ENCODE data around the gene DPY19L3. TPM values are rescaled to one million over a fixed set of nuclear protein-coding genes. Genes with fewer than 3 reads are reported as not detected.
"Not testable (repeated sequence)": the region's sequence is repeated elsewhere in the genome, so short reads cannot be mapped to it uniquely, and the experiment has no call there.

Gene DPY19L3
- polyA plus RNA-seq, 6 donors from 2014 or later, result 4.4 to 9.8 (median 7.1) TPM

DNA sequence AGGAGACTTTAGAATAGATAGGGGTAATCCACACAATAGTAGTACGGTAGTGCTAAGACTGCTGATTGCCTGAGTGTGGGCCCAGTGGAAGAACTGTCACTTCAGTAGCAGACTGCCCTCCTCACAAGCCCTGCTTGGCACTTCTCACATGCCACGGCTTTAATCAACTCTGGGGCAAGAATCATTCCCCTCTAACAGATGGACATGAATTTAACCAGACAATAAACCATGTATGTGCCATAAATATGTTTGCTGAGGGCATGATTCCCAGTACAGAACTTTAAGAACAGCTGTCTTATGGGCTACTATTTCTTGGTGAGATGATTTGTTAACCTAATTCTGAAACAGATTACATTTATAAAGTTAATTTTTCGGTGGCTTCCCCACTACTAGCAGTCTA lies 22.0 kb downstream of the DPY19L3 start:
- Mint-ChIP-seq H3K9me3 (no peaks in the 10 kb centered on the region), H3K36me3 (peaks cover 8 to 15% of the 10 kb centered on the region in 2 donors), H3K27ac (no peak overlapping the region), H3K4me1 (peaks cover under 1 to 4% (median 4%) of the 10 kb centered on the region in 3 donors), H3K27me3 (no peaks in the 10 kb centered on the region), H3K4me3 (no peak overlapping the region)
- DNase-seq, result no peak
- ATAC-seq (ENCODE audit: low read depth in 2 of 2), result no peak

DNA sequence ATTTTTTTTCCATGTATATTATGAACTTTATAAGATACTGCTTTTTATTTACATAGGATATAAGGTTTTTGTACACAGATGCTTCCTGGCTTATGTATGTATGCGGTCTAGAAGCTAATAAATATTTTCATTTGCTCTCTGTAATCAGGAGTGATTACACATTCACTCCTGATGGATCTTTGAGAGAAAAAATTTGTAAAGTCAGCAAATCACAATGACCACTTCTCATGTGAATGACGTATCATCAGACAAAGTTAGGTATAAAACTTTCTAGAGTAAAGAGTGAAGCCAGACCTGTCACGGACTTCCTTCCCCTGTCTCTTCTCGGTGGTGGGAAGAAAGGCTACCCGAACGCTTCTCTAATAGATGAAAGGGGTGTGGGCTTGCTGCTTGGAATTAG lies 31.1 kb downstream of the DPY19L3 start:
- ATAC-seq (ENCODE audit: low read depth in 2 of 2) (no peak), DNase-seq (no peak)
- Mint-ChIP-seq H3K9me3 (no peaks in the 10 kb centered on the region), H3K4me1 (peaks cover 0 to 3% (median 0%) of the 10 kb centered on the region in 3 donors), H3K4me3 (no peak overlapping the region), H3K27me3 (no peaks in the 10 kb centered on the region), H3K36me3 (peaks cover 13 to 15% of the 10 kb centered on the region in 2 donors), H3K27ac (no peak overlapping the region)

DNA sequence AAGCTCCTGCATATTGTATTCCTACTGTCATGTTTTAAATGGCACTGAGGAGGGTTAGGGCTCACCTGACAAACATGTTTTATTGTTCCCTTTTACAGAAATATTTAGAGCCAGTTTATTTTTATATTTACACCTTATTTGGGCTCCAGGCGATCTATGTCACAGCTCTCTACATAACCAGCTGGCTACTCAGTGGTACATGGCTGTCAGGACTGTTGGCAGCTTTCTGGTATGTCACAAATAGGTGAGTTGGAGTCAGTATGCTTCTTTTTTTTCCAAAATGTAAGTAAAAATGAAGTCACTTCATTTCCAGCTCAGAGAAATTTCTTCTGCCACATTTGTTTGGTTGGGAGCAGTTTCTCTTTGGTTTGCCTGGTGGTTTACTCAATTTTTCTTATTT lies 31.5 kb downstream of the DPY19L3 start:
- ATAC-seq (ENCODE audit: low read depth in 2 of 2), result no peak
- DNase-seq, result no peak
- Mint-ChIP-seq H3K4me3 (no peak overlapping the region), H3K36me3 (peaks cover 13 to 15% of the 10 kb centered on the region in 2 donors), H3K27me3 (no peaks in the 10 kb centered on the region), H3K9me3 (no peaks in the 10 kb centered on the region), H3K27ac (no peak overlapping the region), H3K4me1 (peaks cover 0 to 3% (median 0%) of the 10 kb centered on the region in 3 donors)

DNA sequence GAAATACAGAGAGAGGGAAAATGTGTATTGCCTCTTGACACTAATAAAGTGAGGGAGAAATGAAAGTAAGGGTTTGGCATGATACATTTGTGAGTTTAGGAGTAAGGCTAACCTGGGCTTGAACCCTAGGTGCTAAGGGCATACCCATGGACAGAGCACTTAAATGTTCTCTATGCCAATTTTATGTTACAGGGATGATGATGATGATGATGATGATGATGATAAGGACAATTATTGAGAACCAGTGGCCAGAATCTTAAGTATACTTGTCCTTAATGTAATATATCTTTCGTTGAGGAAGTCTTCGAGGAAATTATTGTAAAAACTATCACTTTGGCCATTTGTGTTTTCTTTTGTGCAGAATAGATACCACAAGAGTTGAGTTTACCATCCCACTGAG lies 33.2 kb downstream of the DPY19L3 start:
- Mint-ChIP-seq H3K4me3 (no peak overlapping the region), H3K36me3 (peaks cover 13 to 15% of the 10 kb centered on the region in 2 donors), H3K27ac (no peak overlapping the region), H3K27me3 (no peaks in the 10 kb centered on the region), H3K4me1 (peaks cover 0 to 3% (median 0%) of the 10 kb centered on the region in 3 donors), H3K9me3 (no peaks in the 10 kb centered on the region)
- ATAC-seq (ENCODE audit: low read depth in 2 of 2) (no peak), DNase-seq (no peak)

DNA sequence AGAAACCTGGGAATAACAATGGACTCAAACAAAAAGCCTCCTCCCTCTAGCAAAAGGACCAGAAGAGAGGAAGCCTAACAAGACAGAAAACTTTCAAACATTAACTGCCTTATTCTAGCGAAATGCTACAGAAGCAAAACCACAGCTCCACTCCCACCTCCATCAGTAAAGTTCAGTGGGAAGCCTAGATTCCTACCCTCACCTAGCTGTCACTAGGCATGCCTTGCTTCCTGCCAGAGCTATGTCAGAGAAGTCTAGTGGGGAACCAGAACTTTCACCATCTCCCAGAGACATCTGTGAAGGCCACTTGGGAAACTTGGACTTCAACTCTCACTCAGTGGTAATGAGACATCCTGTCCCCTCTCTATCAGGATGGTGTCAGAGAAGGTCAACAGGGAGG lies 37.1 kb downstream of the DPY19L3 start:
- Mint-ChIP-seq H3K9me3 (no peaks in the 10 kb centered on the region), H3K36me3 (peaks cover 0 to 15% of the 10 kb centered on the region in 2 donors), H3K27me3 (no peaks in the 10 kb centered on the region), H3K4me3 (no peak overlapping the region), H3K27ac (no peak overlapping the region), H3K4me1 (no peaks in the 10 kb centered on the region)
- ATAC-seq (ENCODE audit: low read depth in 2 of 2) (no peak), DNase-seq (no peak)

DNA sequence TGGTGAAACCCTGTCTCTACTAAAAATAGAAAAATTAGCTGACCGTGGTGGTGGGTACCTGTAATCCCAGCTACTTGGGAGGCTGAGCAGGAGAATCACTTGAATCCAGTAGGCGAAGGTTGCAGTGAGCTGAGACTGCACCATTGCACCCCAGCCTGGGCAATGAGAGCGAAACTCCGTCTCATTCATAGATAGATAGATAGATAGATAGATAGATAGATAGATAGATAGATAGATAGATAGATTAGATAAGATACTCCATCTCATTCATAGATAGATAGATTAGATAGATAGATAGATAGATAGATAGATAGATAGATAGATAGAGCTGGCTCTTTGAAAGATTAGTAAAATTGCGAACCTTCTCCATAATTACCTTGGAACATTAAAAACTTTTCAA lies 42.0 kb downstream of the DPY19L3 start:
- not testable (repeated sequence) for H3K27ac Mint-ChIP-seq; H3K4me3 Mint-ChIP-seq; DNase-seq; ATAC-seq (ENCODE audit: low read depth in 2 of 2); H3K9me3 Mint-ChIP-seq; H3K27me3 Mint-ChIP-seq; H3K4me1 Mint-ChIP-seq; H3K36me3 Mint-ChIP-seq

DNA sequence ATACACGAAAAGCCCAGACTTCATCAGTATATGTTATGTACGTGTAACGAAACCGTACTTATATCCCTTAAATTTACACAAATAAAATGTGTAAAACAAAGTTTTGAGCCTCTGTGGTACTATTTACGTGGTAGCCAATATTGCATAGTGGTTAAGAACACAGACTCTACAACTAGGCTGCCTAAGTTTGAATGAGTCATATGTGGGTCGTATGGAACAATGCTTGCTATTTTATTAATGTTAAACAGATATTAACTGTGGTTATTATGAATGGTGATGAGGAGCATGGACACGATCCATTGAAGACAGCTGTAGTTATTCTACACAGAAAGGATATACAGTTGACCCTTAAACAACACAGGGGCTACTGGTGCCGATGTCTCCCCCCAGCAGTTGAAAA lies 42.5 kb downstream of the DPY19L3 start:
- Mint-ChIP-seq H3K27me3 (no peaks in the 10 kb centered on the region), H3K4me1 (no peaks in the 10 kb centered on the region), H3K4me3 (no peak overlapping the region), H3K9me3 (peaks cover 0 to 2% (median 0%) of the 10 kb centered on the region in 7 donors), H3K36me3 (peaks cover 0 to 8% of the 10 kb centered on the region in 2 donors), H3K27ac (no peak overlapping the region)
- ATAC-seq (ENCODE audit: low read depth in 2 of 2), result no peak
- DNase-seq, result no peak

DNA sequence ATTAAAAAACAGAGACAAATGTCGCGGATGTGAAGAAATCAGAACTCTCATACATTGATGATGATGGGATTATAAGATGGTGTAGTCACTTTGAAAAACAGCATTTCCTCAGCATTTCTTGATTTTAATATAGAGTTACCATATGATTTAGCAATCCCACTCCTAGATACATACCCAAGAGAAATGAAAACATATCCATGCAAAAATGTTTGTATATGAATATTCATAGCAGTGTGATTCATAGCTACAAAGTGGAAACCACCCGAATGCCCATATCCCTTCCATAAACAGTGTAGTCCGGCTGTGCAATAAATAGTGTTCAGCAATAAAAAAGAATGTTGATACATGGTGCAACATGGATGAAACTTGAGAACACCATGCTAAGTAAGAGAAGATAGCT lies 44.6 kb downstream of the DPY19L3 start:
- Mint-ChIP-seq H3K4me3 (no peak overlapping the region), H3K9me3 (peaks cover 0 to 2% (median 0%) of the 10 kb centered on the region in 7 donors), H3K36me3 (peaks cover 0 to 8% of the 10 kb centered on the region in 2 donors), H3K27ac (no peak overlapping the region), H3K27me3 (no peaks in the 10 kb centered on the region), H3K4me1 (no peaks in the 10 kb centered on the region)
- DNase-seq, result no peak
- no peak for ATAC-seq (ENCODE audit: low read depth in 2 of 2)

DNA sequence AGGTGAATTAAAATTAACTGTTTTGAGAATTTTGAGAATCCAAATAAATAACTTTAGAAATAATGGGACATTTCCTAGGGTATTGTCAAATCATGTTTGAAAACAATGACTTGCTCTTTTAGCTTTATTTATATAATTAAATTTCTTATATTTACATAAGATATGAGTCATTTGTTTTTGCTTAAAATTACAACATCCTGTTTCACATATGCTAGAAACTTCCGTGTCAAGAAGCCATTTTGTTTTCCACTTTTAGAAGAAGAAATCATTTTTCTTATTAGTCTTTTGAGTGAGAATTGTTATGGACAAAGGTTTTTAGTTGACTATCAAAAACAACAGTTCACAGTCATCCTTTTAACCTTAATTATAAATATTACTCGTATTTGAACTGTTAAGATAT lies 48.2 kb downstream of the DPY19L3 start:
- Mint-ChIP-seq H3K36me3 (peaks cover 0 to 6% of the 10 kb centered on the region in 2 donors), H3K9me3 (peaks cover 0 to 2% (median 0%) of the 10 kb centered on the region in 7 donors), H3K27me3 (no peaks in the 10 kb centered on the region), H3K4me3 (no peak overlapping the region), H3K4me1 (no peaks in the 10 kb centered on the region), H3K27ac (no peak overlapping the region)
- DNase-seq, result no peak
- ATAC-seq (ENCODE audit: low read depth in 2 of 2), result no peak

DNA sequence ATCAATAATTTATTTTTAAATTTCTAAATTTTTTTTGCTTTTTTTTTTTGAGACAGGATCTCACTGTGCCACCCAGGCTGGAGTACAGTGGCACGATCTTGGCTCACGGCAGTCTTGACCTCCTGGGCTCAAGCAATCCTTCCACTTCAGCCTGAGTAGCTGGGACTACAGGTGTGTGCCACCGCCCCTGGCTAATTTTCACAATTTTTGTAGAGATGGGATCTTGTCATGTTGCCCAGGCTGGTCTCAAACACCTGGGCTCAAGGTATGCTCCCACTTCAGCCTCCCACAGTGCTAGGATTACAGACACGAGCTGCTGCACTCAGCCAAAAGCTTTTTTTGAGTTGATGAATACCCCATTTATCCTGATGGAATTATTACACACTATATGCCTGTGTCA lies 50.8 kb downstream of the DPY19L3 start:
- Mint-ChIP-seq H3K4me1 (no peaks in the 10 kb centered on the region), H3K4me3 (no peak overlapping the region), H3K9me3 (peaks cover 0 to 2% (median 0%) of the 10 kb centered on the region in 7 donors), H3K36me3 (peaks cover 0 to 17% of the 10 kb centered on the region in 2 donors), H3K27ac (no peak overlapping the region), H3K27me3 (no peaks in the 10 kb centered on the region)
- ATAC-seq (ENCODE audit: low read depth in 2 of 2) (no peak), DNase-seq (no peak)

DNA sequence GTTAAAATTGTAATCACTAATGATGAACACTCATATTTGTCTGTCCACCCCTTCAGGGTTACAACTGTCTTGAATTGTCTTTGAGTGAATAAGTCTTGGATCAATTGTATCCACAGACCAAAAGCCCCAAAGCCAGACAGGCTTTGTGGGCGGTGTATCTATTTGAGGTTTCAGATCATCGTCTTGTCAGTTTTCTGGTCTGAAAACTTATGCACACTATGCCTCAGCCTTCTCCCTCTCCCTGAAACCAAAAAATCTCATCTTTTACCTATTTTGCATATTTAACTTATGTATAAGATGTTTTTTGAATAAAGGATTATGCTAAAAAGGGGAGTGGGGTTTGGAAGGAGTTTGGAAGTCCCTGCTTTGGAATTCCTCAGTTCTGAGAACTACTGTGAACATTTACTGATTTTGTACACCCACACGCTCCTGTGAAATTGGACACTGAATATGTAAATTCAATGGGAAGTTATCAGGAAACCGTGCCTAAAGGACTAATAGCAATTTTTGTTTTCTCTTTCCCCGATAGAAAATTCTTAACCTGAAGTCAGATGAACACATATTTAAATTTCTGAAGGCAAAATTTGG lies 52.1 kb downstream of the DPY19L3 start:
- H3K27ac Mint-ChIP-seq, result no peak overlapping the region
- ATAC-seq (ENCODE audit: low read depth in 2 of 2) (no peak), DNase-seq (no peak)
- peaks cover 0 to 17% of the 10 kb centered on the region in 2 donors for H3K36me3 Mint-ChIP-seq
- no peaks in the 10 kb centered on the region for H3K4me1 Mint-ChIP-seq
- no peaks in the 10 kb centered on the region for H3K9me3 Mint-ChIP-seq
- H3K27me3 Mint-ChIP-seq, result no peaks in the 10 kb centered on the region
- H3K4me3 Mint-ChIP-seq, result no peak overlapping the region

DNA sequence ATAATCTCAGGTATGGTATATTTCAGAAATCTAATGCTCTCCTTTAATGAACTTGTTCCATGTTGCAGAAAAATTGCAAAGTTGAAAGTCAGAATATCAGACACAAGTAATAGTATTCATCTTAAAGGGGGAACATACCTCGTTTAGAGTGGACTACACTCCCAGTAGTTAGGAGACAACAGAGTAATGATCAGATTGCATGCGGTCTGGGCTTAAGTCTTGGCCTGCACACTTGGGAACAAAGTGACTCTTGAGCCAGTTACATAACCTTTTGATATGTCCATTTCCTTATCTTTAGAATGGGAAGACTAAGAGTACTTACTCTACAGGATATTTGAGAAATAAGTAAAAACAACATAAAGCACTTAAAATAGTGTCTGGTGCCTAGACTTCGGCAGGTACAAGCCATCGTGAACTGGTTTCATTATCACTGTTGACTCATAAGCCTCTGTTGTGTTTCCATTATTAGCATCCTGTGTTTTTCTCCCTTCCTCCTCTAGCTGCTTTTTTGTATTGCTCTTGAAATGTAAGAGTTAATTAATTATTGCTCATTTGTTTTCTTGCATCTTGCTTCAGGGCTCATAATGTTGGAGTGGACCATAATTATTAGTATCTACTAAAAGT lies 53.0 kb downstream of the DPY19L3 start:
- Mint-ChIP-seq H3K27ac (no peak overlapping the region), H3K4me3 (no peak overlapping the region), H3K36me3 (peaks cover 0 to 17% of the 10 kb centered on the region in 2 donors), H3K9me3 (no peaks in the 10 kb centered on the region), H3K27me3 (no peaks in the 10 kb centered on the region), H3K4me1 (no peaks in the 10 kb centered on the region)
- no peak for ATAC-seq (ENCODE audit: low read depth in 2 of 2)
- no peak for DNase-seq

DNA sequence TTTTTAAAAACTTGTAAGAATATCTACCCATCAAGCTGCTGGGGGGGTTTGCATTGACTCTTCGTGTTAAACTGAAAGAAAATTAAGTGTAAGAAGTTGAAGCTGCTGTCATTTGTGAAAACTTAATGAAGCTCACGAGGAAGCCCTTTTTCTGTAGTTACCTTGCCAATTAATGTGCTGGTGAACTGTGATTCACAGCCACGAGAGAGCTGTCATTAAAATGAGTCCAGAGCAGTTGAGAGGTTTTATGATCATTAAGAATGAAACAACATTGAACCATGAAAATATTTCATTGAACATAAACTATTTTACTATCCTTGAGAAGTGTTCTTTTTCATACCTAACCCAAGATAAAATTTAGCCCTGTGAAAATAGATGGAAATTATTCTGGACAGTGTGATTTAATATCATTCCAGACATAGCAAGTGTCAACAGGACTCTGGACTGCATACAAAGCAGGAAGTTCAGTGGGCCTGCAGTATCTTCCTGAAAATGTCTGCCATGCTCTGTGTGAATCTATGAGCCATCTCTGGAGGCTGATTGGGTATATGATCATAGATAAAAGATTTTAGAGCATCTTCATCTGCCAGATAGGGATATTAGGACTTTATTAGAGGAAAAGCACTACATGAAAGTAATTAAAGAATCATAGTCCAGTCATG lies 53.8 kb downstream of the DPY19L3 start:
- DNase-seq, result no peak
- no peaks in the 10 kb centered on the region for H3K9me3 Mint-ChIP-seq
- H3K4me3 Mint-ChIP-seq, result no peak overlapping the region
- peaks cover 0 to 17% of the 10 kb centered on the region in 2 donors for H3K36me3 Mint-ChIP-seq
- H3K27me3 Mint-ChIP-seq, result no peaks in the 10 kb centered on the region
- no peak for ATAC-seq (ENCODE audit: low read depth in 2 of 2)
- no peaks in the 10 kb centered on the region for H3K4me1 Mint-ChIP-seq
- peak overlapping the region in 1 of 6 donors; percentile 30 for H3K27ac Mint-ChIP-seq

DNA sequence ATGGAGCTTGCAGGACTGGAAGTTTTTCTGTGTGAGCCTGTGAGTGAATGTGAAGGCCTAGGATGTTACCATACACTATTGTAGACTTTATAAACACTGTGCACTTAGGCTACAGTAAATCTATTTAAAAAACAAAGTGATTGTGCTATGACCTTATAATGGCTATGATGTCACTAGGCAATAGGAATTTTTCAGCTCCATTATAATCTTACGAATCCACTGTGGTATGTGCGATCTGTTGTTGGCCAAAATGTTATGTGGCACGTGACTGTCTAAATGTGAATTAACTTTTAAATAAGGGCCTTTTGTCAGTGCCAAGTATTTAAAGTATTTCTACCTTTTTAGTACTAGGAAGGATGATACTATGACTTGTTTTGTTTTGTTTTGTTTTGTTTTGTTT lies 54.9 kb downstream of the DPY19L3 start:
- H3K4me1 Mint-ChIP-seq, result no peaks in the 10 kb centered on the region
- H3K27ac Mint-ChIP-seq, result no peak overlapping the region
- H3K27me3 Mint-ChIP-seq, result no peaks in the 10 kb centered on the region
- no peaks in the 10 kb centered on the region for H3K9me3 Mint-ChIP-seq
- ATAC-seq (ENCODE audit: low read depth in 2 of 2), result no peak
- no peak overlapping the region for H3K4me3 Mint-ChIP-seq
- no peak for DNase-seq
- peaks cover 0 to 17% of the 10 kb centered on the region in 2 donors for H3K36me3 Mint-ChIP-seq

Measured in naive B cell (primary cell).